M059J (cell line): Measurements from ENCODE around the gene PRRT3. TPM values are rescaled to one million over a fixed set of nuclear protein-coding genes. Genes with fewer than 3 reads are reported as not detected.
A peak's percentile ranks its signal among the peaks of the same experiment; 100 is the strongest.
"Not testable (repeated sequence)": the region's sequence is repeated elsewhere in the genome, so short reads cannot be mapped to it uniquely, and the experiment has no call there.

ENCODE experiments used
- DNase-seq: peaks from one replicate; pipeline ENCODE4 v3.0.0-alpha.2; 2012; ENCODE audit warnings: low read depth
- total RNA-seq: library from RNA; depleted of rRNA; stranded (reverse); fragments of >200 nt; shearing (Covaris generic); gene quantifications from 2 replicates; pipeline ENCODE4 v1.2.3, GENCODE V29; 2014

PRRT3 gene
- total RNA-seq, 1 experiment from 2014 or later = 2.8 TPM

DNA sequence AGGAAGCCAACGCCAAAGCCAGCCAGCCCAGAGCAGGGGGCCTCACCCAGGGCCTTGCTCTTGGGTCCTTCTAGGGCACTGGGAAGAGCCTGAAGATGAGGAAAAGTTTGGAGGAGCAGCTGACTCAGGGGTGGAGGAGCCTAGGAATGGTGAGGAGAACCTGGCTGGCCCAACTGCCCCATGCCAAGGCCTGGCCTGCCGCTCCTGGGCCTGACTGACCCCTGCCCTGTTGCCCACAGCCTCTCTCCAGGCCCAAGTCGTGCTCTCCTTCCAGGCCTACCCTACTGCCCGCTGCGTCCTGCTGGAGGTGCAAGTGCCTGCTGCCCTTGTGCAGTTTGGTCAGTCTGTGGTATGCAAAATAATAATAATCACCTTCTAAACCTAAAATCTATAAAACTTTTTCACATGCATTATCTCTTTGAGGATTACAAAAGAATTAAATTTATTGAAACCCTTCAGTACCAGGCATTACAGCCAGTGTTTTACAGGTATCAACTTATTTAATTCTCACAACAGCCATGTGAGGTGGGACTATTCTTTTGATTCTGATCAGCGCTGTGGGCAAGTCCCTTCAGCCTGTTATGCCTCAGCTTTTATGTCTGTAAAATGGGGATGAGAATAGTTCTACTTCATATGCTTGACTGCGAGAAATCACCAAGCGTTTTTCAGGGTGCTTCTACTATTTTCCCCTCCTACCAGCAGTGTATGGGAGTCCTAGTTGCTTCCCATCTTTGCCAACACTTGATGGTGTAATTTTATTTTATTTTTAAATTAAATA is 33.8 kb downstream of the PRRT3 start:
- no peak for DNase-seq

DNA sequence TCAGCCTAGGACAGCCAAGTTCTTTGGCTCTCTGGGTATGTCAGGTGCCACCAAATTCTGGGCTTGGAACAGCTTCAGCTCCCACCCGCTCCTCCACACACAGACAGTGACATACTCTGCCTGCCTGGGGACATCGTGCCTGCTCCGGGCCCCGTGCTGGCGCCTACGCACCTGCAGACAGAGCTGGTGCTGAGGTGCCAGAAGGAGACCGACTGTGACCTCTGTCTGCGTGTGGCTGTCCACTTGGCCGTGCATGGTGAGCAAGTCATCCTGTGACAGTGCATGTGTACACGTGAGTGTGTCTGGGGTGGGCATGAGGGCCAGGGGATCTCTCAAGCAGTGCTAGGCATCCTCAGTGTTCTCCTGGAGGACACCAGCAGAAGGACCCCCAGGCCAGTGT is 34.4 kb downstream of the PRRT3 start:
- no peak for DNase-seq

DNA sequence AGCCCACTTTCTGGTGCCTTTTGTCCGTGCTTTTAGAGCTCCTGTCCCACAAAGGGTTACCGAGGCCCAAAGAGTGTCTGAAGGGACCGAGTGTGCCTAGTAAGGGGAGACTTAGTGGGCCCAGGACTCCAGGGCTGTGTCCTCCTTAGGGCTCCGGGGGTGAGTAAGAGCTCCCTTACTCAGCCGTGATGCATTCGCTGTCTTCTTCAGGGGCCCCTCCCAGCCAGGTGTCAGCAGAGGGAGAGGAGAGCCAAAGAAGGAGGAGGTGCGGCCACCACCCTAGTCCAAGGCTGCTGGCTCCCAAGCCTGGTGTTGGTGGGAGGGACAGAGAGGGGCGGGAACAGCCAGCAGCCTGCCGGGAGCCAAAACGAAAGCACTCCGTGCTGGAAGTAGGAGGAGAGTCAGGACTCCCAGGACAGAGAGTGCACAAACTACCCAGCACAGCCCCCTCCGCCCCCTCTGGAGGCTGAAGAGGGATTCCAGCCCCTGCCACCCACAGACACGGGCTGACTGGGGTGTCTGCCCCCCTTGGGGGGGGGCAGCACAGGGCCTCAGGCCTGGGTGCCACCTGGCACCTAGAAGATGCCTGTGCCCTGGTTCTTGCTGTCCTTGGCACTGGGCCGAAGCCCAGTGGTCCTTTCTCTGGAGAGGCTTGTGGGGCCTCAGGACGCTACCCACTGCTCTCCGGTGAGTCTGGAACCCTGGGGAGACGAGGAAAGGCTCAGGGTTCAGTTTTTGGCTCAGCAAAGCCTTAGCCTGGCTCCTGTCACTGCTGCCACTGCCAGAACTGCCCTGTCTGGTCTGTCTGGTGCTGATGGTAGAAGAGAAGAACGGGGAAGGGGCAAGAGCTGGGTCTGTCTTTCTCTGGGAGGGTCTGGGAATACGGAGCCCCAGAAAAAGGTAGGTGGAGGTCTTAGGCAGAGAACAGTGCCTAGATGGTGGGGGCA is 35.2 kb downstream of the PRRT3 start, which contains the start of gene IL17RC:
TSS of gene IL17RC (plus strand) at position 365 of the 947 bp plus-strand sequence. CDS start at position 583, 218 bp downstream.
- peak; percentile 90 for DNase-seq

DNA sequence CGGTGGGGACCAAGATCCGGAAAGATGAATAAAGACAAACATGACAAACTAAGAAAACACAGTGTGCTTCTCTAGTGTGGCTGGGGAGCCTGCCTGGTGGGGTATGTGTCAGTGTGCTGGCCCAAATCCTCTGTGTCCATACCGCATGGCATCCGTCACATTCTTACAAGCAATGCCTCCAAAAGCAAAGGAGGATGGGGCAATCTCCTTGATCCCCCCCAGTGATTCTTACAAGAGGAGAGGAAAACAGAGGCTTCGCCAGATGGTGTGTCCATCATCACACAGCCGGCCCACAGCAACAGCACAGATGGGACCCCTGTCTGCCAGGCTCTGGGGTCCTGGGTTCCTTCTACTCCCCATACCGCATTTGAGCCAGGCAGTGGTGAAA is 35.9 kb downstream of the PRRT3 start:
- DNase-seq = peak; percentile 41

DNA sequence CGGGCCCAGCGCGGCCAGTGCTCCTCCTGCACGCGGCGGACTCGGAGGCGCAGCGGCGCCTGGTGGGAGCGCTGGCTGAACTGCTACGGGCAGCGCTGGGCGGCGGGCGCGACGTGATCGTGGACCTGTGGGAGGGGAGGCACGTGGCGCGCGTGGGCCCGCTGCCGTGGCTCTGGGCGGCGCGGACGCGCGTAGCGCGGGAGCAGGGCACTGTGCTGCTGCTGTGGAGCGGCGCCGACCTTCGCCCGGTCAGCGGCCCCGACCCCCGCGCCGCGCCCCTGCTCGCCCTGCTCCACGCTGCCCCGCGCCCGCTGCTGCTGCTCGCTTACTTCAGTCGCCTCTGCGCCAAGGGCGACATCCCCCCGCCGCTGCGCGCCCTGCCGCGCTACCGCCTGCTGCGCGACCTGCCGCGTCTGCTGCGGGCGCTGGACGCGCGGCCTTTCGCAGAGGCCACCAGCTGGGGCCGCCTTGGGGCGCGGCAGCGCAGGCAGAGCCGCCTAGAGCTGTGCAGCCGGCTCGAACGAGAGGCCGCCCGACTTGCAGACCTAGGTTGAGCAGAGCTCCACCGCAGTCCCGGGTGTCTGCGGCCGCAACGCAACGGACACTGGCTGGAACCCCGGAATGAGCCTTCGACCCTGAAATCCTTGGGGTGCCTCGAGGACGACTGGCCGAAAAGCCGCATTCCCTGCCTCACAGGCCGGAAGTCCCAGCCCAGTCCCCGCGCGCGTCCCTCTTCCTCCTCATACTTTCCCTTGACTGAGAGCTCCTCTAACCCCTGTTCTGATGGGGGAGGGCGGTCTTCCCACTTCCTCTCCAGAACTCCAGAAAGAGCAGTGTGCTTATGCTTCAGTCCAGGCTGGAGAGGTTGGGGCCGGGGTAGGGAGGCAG is 36.7 kb downstream of the PRRT3 start:
- DNase-seq = peak; percentile 67

DNA sequence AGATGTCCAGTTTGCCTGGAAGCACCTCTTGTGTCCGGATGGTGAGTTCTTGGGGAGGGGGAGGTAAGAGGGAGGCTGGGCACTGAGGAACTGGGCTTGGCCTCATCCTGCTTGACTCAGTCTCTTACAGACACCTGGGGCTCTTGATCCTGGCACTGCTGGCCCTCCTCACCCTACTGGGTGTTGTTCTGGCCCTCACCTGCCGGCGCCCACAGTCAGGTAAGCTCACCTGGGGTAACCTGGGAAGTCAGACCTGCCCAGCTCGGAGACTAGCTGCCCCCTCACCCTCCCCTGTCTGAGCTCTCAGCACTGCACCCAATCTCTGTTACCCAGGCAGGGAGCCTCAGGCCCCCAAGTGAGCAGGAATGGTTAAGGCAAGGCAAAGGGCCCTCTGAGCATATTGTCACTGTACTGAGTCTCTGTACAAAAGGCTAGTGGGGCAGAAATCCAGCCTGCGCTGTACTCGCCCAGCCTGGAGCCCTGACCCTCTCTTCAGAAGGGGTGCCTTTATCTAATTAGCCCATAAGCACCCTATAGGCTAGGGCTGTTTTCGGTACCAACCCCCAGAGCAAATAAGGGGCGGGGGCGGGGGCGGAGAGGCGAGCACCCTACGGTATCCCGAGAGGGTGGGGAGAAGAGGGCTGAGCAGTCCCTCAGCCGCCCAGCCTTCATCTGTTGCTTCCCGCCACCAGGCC is 37.5 kb downstream of the PRRT3 start:
- DNase-seq = no peak

DNA sequence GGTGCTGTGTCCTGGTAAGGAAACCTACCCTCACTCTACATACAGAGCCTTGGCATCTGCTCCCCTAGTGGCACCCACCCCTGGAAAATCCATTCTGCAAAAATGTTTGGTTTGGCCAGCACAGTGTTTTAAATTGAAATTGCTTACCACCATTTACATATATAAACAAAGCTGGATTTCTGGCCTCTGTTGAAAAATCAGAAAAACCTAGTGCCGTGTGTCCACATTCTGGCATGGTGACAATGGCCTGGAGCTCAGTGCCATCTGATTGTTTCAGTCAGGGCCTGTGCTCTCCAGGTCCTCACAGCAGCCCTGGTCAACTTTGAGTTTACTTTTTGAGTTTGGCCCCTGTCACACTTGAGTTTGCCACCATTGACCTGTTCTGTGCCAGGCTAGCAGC is 38.2 kb downstream of the PRRT3 start:
- DNase-seq = peak; percentile 43

DNA sequence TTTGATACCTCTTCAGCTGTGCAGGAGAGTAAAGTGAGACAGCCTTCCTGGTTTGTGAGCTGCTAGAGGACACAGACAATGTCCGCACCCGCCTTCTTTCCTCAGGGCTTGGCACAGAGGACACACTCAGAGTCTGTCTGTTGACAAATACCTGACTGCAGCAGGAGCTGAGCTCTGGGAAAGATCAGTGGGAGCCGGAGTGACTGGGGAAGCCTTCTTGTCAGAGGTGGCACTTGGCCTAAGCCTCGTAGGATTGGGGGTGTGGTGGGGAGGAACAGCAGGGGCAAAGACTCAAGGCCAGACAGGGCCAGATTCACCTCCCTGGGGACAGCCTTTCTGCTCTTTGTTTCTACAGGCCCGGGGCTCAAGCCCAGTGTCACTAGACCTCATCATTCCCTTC is 38.6 kb downstream of the PRRT3 start:
- DNase-seq = no peak

DNA sequence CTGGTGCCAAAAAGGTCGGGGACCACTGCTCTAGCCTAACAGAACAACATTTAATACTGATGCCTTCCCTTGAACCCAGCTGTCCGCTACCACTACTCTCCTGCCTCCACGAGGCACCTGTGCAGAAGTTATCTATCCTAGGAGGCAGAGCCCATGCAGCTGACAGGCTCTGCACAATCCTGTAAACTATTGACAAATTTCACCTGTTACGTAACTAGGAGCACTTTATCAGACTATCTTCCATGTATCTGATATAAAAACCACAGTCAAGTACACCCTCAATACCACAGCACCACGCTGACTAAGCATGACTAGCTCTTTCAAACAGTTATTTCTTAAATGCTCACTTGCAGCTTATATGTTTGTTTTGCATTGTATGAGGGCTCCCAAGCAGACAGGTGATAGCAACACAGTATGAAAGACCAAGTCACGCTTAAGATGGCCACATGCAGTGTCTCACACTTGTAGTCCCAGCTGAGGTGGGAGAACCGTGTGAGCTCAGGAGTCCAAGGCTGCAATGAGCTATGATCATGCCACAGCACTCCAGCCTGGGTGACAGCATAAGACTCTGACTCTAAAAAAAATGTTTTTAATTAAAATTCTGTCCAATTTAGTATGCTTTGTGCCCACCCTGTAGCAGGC is 39.8 kb downstream of the PRRT3 start:
- peak; percentile 73 for DNase-seq

DNA sequence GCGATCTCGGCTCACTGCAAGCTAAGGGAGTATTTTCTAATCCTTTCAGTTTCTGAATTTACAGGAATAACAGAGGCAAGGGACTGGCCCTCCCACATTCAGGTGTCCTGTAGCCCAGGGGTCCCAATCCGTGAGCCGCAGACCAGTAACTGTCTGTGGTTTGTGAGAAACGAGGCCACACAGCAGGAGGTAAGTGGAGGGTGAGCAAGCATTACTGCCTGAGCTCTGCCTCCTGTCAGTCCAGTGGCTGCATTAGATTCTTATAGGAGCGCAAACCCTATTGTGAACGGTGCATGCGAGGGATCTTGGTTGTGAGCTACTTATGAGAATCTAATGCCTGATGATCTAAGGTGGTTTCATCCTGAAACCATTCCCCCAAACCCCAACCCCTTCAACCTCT is 40.3 kb downstream of the PRRT3 start:
- no peak for DNase-seq

DNA sequence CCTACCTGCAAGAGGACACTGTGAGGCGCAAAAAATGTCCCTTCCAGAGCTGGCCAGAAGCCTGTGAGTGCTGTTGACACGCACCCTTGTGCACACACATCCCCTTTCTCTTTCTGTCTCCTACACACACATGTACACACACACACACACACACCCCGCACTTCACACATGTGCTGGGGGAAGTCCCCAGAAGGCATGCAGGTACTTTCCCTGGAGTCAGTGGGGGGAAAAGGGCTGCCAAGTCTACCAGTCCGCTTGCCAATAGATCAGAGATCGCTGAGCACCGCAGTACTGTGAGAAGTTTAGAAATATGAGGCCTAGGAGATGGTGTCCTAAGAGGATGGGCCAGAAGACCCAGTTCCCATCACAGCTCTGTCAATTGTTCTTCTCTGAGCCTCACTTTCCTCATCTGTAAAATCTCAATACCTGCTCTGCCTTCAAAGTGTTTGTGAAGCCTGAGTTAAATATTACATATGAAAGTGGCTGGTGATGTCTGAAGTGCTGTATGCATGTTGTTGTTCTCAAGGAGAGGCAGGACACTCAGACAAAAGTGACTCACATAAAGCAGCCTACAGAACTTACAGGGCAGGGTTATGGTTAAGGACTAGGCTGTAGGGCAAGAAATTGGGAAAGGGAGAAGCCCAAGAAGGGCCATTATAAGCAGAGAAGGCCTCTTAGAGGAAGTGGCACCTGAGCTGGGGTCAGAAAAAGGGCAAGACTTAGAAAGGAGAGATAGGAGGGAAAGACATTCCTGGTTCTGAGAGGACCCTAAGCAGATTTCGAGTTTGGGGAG is 42.8 kb downstream of the PRRT3 start:
- no peak for DNase-seq

DNA sequence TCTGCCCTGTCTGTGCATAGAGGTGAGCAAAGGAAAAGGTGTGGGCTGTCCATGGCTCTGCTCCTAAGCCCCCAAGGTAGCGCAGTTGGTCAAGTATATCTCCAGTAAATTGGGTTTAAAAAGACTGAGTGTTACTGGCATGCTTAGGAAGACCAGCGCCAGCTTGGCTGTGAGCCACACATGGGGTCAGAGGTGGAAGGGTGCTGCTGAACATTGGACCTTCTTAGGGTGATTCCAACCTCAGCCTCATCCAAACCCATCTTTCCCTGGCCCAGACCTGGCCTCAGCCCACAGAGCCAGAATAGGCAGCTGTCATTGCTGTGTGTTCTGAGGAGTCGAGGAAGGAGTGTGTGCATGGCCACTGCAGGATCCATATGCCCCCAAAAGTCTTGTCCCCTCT is 43.9 kb downstream of the PRRT3 start:
- no peak for DNase-seq

DNA sequence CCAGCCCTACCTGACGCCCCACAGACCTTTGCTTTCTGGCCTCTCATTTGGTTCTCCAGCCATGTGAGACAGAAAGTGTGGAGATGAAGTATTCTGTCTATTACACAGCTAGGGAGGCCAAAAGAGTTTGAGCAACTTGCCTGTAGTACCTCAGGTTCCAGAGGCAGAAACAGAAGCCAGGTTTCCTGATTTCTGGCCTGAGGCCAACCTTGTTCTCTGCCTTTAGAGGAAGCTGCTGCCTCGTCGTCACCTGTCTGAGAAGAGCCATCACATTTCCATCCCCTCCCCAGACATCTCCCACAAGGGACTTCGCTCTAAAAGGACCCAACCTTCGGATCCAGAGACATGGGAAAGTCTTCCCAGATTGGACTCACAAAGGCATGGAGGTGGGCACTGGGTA is 45.7 kb downstream of the PRRT3 start:
- DNase-seq = no peak

DNA sequence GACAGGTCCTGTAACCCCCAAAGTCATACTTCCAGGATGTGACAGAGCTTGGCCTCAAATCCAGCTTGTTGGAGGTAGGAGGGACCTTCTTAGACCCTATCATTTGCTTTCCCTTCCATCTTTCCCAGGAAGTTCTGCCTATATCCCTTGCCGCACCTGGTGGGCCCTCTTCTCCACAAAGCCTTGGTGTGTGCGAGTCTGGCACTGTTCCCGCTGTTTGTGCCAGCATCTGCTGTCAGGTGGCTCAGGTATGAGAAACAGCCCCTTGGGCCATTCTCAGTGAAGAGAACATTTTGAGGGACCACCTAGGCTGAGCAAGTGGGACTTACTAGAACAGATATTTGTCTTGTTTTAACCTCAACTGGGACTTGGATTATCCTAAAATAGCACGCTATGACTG is 48.3 kb downstream of the PRRT3 start:
- DNase-seq = no peak

DNA sequence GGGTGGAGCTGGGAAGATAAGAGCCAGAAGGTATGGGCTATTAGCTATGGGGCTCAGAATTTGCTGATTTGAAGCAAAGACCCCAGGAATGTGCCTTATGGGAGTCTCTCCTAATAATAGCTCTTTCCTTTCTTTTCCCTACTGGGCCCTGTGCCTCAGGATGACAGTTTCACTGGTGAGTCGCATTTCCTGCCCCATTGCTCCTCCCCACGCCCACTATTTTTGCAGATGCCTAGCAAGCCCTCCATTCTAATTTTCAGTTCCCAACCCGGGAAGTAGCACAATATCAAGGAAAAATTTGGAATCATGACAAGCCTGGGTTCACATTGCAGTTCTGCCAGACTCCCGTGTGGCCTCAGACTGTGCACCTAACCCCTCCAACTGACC is 49.0 kb downstream of the PRRT3 start:
- no peak for DNase-seq

DNA sequence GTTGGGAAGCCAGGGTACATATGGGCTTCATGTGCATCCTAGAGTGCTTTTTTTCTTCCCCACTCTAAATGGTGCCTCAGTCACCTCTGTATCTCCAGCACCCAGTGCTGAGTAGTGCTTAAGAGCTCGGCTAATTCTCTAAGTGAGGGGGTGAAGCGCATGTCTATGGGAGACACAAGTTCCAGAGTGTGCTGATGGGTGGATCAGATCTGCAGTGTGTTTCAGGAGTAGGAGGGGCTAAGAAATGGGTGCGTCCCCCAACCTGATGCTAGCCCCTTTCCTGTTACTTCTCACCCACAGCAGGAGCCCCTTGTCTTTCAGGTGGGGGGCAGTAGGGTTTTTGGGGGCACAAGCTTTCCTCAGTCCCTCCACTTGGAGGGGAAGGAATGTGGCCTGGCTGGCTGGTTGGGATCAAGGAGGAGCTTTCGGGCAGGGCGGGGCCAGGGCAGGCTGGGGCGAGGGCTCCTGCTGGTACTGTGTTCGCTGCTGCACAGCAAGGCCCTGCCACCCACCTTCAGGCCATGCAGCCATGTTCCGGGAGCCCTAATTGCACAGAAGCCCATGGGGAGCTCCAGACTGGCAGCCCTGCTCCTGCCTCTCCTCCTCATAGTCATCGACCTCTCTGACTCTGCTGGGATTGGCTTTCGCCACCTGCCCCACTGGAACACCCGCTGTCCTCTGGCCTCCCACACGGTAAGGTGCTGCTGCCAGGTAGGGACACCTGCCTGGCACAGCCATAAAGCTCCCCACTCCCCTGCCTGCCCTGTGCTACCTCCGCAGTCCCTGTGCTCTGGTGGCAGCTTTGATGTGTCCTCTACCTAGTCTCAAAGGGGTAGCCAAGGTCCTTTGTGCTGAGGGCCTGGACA is 49.6 kb downstream of the PRRT3 start, which contains the start of gene IL17RE:
TSS of gene IL17RE (plus strand) at position 477 of the 866 bp plus-strand sequence. CDS start at position 562, 85 bp downstream.
- DNase-seq = no peak

DNA sequence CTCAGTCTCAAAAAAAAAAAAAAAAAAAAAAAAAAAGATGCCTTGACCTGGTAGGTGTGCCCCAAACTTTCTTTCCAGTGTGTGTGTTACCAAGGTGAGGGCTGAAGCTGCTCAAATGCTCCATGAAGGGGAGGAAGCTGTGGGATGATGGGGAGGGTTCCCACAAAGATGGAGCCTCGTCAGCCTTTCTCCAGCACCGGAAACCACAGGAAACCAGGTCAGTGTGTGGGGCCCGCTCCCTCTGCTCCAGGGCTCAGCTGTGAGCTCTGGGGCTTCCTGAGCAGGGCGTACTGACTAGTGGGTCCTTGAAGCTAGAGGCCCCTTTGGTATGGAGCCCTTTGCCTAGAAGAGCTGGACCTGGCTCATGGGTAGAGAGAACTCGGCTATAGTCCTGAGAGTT is 50.2 kb downstream of the PRRT3 start:
- no peak for DNase-seq

DNA sequence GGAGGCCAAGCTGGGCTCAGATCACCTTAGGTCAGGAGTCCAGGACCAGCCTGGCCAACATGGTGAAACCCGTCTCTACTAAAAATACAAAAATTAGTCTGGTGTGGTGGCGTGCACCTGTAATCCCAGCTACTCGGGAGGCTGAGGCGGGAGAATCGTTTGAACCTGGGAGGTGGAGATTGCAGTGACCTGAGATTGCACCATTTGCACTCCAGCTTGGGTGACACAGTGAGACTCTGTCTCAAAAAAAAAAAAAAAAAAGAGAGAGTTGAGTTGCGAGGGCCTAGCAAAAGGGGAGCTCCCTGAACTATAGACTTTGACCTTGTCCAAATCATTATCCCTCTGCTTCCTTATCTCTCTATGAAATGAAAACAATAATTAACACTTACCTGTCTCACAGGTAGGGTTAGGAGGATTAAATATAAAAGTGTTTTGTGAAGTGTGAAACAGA is 51.2 kb downstream of the PRRT3 start:
- DNase-seq = not testable (repeated sequence)
